ENCODE results near the gene ATP2B2.

DNA sequence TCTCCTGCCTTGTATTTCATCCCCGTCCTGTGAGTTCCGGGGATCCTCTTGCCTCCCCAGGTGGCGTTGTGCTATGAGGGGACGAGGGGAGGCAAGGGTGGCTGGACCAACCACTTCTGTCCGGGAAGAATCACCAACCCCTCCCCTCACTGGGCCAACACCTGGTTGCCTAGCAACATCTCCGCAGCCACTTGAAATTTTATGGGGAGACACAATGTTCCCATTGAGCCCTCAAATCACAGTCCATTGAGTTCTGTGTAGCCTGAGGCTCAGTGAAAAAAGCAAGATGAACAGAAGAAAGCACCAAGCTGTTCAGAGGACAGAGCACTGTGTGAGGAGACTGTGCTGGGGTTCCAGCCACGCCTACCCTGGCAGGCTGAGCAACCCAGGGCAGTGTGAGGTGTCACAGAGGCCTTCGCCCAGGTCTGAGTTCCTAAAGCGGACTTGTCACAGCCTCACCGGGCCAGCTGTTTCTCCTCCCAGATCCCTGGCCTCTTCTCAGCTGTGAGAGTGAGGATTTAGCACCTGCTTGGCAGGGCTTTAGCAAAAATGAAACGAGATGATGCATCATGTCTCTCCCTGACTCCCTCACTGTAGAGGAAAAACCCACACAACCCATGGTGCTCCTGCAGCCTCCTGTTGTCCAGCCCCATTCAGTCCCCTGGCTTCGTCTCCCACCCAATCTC lies 76.8 kb downstream of the ATP2B2 start:
- TF ChIP-seq POLR2A (IDR thresholded peaks at IDR 0.05; ENCODE audit: low read length), result no peak
- TF ChIP-seq GATA1 (IDR thresholded peaks at IDR 0.05; ENCODE audit: low read depth, low read length), result no peak

All from erythroblast (primary cell).